ENCODE measurements around the gene CDK2.
"Not testable (repeated sequence)": the region's sequence is repeated elsewhere in the genome, so short reads cannot be mapped to it uniquely, and the experiment has no call there.

Gene CDK2

DNA sequence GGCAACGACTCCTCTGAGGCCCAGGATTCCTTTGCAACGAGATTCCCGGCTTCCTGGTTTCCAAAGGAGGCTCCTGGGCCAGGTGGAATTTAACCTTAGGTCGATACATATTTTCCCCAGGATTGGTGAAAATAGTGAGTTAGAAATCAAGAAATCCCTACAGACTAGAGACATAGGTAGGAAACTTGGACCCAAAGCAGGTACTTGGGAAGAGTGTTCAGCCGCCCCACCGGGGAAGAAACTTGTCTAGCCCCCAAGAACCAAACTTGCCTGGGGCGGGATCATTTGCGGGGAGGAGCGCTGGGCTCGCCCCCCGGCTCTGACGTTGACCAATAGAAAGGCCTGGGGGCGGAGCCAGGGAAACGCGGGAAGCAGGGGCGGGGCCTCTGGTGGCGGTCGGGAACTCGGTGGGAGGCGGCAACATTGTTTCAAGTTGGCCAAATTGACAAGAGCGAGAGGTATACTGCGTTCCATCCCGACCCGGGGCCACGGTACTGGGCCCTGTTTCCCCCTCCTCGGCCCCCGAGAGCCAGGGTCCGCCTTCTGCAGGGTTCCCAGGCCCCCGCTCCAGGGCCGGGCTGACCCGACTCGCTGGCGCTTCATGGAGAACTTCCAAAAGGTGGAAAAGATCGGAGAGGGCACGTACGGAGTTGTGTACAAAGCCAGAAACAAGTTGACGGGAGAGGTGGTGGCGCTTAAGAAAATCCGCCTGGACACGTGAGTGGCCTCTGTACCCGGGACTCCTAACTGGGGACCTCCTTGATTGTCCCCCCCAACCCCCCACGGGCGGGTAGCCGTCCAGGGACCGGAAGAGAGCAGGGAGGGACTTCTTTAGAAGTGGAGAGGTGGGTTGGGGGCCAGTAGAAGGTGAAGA lies at the start of gene CDK2:
Gene CDK2 (plus strand): TSS at position 423 of the 874 bp plus-strand sequence. CDS start 179 bp downstream, at position 602.
- DNase-seq: peak; percentile 89 to 91 (median 90)

GRCh38 chr12:55919032-55919431 lies 47.6 kb upstream of the CDK2 start:
- DNase-seq: not testable (repeated sequence)

GRCh38 chr12:55922126-55922525 lies 44.5 kb upstream of the CDK2 start:
- no peak for DNase-seq

GRCh38 chr12:55923648-55924047 lies 43.0 kb upstream of the CDK2 start:
- DNase-seq: not testable (repeated sequence)

- DNase-seq: no peak
These were observed 41.3 kb upstream of the CDK2 start for GRCh38 chr12:55925371-55925770.

GRCh38 chr12:55925870-55926737 lies 40.5 kb upstream of the CDK2 start:
- no peak for DNase-seq

- DNase-seq: peak; percentile 92 to 96 (median 95)
These were observed 39.7 kb upstream of the CDK2 start for GRCh38 chr12:55926738-55927587.

GRCh38 chr12:55927588-55928502 lies 38.8 kb upstream of the CDK2 start, which contains the start of gene PYM1:
TSS of gene PYM1 (minus strand) at chr12:55927894. CDS start at chr12:55927761, 133 bp downstream.
- DNase-seq: peak; percentile 51 to 87 (median 87)

GRCh38 chr12:55929306-55929791 lies 37.3 kb upstream of the CDK2 start:
- DNase-seq: no peak

GRCh38 chr12:55930771-55931316 lies 35.8 kb upstream of the CDK2 start, which contains the start of gene DGKA:
TSS of gene DGKA (plus strand) at chr12:55931162. CDS start at chr12:55936504, 5,342 bp downstream.
- peak; percentile 38 to 74 (median 41) for DNase-seq

- DNase-seq: peak in 1 of 3 experiments; percentile 41
These were observed 35.3 kb upstream of the CDK2 start for GRCh38 chr12:55931317-55931779.

DNA sequence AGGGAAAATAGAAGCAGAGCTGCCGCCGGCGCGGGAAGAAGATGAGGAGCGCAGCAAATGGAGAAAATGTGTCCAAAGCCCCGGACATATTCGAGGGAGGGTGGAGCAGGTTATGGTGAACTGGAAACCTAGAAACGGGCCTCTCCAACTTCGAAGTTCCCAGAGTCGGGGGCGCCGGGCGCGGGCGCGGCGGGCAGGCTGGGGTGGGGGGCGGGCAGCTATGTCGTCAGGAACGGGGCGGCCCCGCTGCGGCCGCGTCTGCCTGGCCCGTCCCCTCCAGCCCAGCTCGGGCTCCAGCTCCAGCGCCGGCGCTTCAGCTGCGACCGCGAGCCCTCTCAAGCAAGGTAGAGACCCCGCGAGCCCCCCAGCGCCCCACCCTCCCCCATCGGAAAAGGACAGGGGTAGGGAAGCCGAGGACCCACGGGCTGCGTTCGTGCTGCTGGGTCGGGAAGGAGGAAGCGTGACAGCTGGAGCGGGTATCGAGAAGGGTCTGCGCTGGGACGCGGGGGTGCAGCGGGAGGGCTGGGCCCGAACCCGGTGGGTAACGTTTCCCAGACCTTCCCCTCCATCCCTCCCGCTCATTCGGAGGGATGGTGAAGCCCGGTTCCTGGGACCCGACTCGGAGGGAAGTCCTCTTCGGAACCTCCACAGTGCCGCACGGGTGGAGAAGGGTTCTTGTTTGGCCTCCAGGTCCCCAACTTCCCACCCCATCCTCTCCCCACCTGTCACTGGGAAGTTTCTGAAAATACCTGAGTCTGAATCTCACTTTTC lies 34.7 kb upstream of the CDK2 start:
- peak in 2 of 3 experiments; percentile 41 to 49 for DNase-seq

DNA sequence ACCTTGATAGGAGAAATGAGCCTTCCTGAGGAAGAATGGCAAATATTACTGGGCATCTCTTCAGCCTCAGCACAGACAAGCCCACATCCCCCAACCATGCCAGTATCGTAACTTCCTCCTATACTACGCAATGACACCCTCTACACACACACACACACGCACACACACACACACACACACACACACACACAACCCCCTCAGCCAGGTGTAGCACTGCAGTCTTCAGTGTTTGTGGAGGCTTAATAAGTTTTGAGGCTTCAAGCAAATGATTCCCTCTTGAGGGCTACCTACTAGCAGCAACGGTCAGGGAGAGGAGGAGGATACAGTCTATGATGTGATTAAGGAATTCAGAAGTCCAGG lies 34.1 kb upstream of the CDK2 start:
- peak in 1 of 3 experiments; percentile 48 for DNase-seq

GRCh38 chr12:55933169-55933798 lies 33.3 kb upstream of the CDK2 start:
- peak in 1 of 3 experiments; percentile 20 for DNase-seq

DNA sequence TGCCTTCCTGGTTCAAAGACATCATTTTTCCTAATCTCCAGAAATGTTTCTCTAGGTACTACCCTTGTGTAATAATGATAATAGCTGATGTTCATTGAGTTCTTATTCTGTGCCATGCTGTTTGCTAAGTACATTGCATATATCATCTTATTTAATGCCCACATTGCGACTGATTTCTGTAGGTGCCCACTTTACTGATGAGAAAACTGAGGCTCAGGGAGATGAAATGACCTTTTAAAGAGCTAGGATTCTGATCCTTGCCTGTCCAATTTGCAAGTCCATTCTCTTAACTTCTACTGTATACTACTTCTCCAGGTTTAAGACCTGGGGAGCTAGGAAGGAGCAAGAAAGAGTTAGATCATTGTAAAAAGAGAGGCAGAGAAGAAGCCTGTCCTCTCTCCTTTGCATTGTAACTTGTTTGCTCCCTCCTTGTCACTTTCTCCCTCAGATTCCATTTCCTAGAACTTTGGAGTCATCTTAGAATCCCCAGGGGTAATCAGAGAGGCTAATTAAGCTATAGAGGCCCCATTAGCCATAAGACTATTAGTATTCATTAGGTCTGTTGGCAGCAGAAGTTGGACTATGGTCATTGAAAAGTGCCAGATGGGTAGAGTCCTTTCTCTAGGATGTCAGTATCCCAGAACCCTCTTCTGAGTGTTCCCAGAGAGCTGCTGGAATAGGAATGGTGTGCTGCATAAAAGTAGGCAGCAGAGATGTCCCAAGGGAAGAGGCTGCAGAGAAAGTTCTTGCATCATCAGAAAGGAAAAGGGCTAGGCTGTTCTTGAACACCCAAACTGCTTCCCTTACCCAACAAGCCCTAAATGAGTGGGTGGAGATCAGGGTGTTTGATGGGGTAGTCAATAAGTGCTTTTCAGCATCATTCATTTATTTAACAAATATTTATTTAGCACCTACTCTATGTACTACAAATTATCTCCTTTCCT lies 32.6 kb upstream of the CDK2 start:
- DNase-seq: no peak

DNA sequence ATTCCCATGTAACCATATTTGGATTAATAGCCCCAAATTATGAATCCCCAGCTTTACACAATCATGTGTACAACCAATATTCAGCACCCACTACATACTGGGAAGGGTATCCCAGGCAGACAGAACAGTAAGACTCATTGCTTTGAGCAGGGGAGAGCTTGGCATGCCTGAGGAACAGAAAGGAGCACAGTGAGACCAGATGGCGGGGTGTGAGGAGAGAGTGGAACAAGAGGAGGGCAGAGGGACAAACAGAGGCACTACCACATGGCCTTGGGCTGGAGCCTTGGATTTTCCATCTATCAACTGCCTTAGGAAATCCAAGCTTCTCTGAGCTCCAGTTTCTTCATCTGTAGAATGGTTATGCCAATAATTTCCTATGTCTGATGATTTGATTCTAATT lies 31.9 kb upstream of the CDK2 start:
- no peak for DNase-seq

DNA sequence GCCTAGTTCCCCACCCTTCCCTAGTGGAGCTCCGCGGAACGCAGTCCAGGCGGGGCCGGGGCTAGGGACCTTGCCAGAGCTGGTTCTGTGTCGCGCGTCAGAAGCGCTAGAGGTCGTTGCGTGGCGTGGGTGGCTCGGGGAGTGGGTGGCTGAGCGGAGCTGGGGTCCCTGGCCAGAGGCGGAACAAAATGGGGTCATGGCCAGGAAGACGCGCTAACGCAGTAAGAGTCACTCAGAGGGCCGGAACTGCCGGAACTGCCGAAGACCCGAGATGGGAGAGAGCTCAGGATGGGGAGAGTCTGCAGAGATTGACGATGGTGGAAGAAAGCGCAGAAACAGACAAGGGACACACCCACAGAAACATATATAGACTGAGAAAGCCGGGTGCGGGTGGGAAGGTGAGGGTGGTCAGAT lies 30.9 kb upstream of the CDK2 start:
- DNase-seq: no peak

GRCh38 chr12:55937981-55938380 lies 28.6 kb upstream of the CDK2 start:
- no peak for DNase-seq

Measured in NCI-H1417 (cell line).